Astrocyte (in vitro differentiated cells and primary cell): ENCODE results near the gene C15orf39. TPM values are rescaled to one million over a fixed set of nuclear protein-coding genes. Genes with fewer than 3 reads are reported as not detected.

Source experiments
- DNase-seq: peaks from one replicate; pipeline ENCODE4 v3.0.0-alpha.2; 2010; ENCODE audit warnings: low read depth
- FAIRE-seq: peaks from 2 replicates; lab custom pipeline; 2011; peaks lifted over from hg19 to GRCh38; lab: Jason Lieb, UNC
- H2AFZ ChIP-seq: 2 replicates; pipeline ENCODE4 v1.6.0; 2012; ENCODE audit warnings: low read depth, low read length, inconsistent platforms
- H3K27ac ChIP-seq: 2 replicates; pipeline ENCODE4 v1.5.1; 2011; ENCODE audit warnings: low read depth, low read length, inconsistent platforms
- H3K27me3 ChIP-seq: 2 replicates; pipeline ENCODE4 v1.6.0; 2011; ENCODE audit warnings: low read length, inconsistent platforms; ENCODE audit not compliant: insufficient read depth
- H3K36me3 ChIP-seq: 2 replicates; pipeline ENCODE4 v1.5.1; 2011; ENCODE audit warnings: low read length, inconsistent platforms; ENCODE audit not compliant: insufficient read depth
- H3K4me1 ChIP-seq: 2 replicates; pipeline ENCODE4 v1.5.1; 2011; ENCODE audit warnings: low read length, inconsistent platforms; ENCODE audit not compliant: insufficient read depth
- H3K4me2 ChIP-seq: 2 replicates; pipeline ENCODE4 v1.6.0; 2012; ENCODE audit warnings: low read length, inconsistent platforms
- H3K4me3 ChIP-seq: 2 replicates; pipeline ENCODE4 v1.5.1; 2011; ENCODE audit warnings: low read depth, mild to moderate bottlenecking, low read length, inconsistent platforms; ENCODE audit not compliant: insufficient read depth
- H3K79me2 ChIP-seq: 2 replicates; pipeline ENCODE4 v1.6.0; 2012; ENCODE audit warnings: mild to moderate bottlenecking, low read length, inconsistent platforms; ENCODE audit not compliant: insufficient read depth
- H3K9ac ChIP-seq: 2 replicates; pipeline ENCODE4 v1.6.0; 2012; ENCODE audit warnings: mild to moderate bottlenecking, low read length, inconsistent platforms
- H3K9me3 ChIP-seq: 2 replicates; pipeline ENCODE4 v1.5.1; 2012; ENCODE audit warnings: low read depth, mild to moderate bottlenecking, low read length, inconsistent platforms; ENCODE audit not compliant: insufficient read depth
- H4K20me1 ChIP-seq: 2 replicates; pipeline ENCODE4 v1.6.0; 2012; ENCODE audit warnings: low read length, inconsistent platforms; ENCODE audit not compliant: insufficient read depth
- H3K27ac Mint-ChIP-seq: one replicate; pipeline ENCODE4 v1.8.0; 2021; ENCODE audit warnings: mild to moderate bottlenecking, mixed read lengths; ENCODE audit not compliant: unreplicated experiment
- H3K27me3 Mint-ChIP-seq: one replicate; pipeline ENCODE4 v1.8.0; 2021; ENCODE audit warnings: low read depth, mixed read lengths; ENCODE audit not compliant: unreplicated experiment
- H3K36me3 Mint-ChIP-seq: one replicate; pipeline ENCODE4 v1.8.0; 2021; ENCODE audit warnings: low read depth, mixed read lengths; ENCODE audit not compliant: unreplicated experiment
- H3K4me1 Mint-ChIP-seq: one replicate; pipeline ENCODE4 v1.8.0; 2021; ENCODE audit warnings: low read depth, mixed read lengths; ENCODE audit not compliant: unreplicated experiment
- H3K4me3 Mint-ChIP-seq: one replicate; pipeline ENCODE4 v1.8.0; 2021; ENCODE audit warnings: mild to moderate bottlenecking, moderate library complexity, mixed read lengths; ENCODE audit not compliant: unreplicated experiment
- H3K9me3 Mint-ChIP-seq: one replicate; pipeline ENCODE4 v1.8.0; 2021; ENCODE audit warnings: mild to moderate bottlenecking, mixed read lengths; ENCODE audit not compliant: unreplicated experiment
- EZH2 ChIP-seq: IDR thresholded peaks from 2 replicates; pipeline ENCODE4 v1.6.1; 2012; ENCODE audit warnings: mild to moderate bottlenecking, low read length, inconsistent platforms; ENCODE audit not compliant: insufficient read depth
- total RNA-seq: library from RNA; stranded (reverse); gene quantifications from 2 replicates; pipeline ENCODE4 v1.2.1, GENCODE V29; 2021
- TF ChIP-seq, protein P1 (sequence below): IDR thresholded peaks from 2 replicates; pipeline ENCODE4 v1.5.1; 2011; ENCODE audit warnings: low read depth, mild to moderate bottlenecking, inconsistent platforms, low read length, moderate library complexity; ENCODE audit not compliant: insufficient read depth

Gene C15orf39
- total RNA-seq, 1 donor from 2014 or later: 21.8 TPM

DNA sequence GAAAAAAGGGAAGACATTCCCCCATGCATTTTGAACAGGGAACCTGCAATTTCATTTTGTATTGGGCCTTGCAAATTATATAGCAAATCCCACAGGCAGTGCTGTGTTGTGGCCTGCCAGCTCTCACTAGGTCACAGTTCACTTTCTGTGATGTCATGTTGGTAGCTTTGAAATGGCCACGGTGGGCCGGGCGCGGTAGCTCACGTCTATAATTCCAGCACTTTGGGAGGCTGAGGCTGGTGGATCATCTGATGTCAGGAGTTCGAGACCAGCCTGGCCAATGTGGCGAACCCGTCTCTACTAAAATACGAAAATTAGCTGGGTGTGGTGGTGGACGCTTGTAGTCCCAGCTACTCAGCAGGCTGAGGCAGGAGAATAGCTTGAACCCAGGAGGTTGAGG, 27.0 kb upstream of the C15orf39 start:
- no peak for DNase-seq
- Mint-ChIP-seq H3K27me3 (peaks cover 27% of the 10 kb centered on the region), H3K36me3 (no peaks in the 10 kb centered on the region), H3K27ac (no peak overlapping the region), H3K9me3 (peaks cover 3% of the 10 kb centered on the region), H3K4me3 (no peak overlapping the region), H3K4me1 (peaks cover 32% of the 10 kb centered on the region)
- H4K20me1 ChIP-seq: no peaks in the 10 kb centered on the region
- H3K36me3 ChIP-seq: no peaks in the 10 kb centered on the region
- no peak for TF ChIP-seq EZH2
- TF ChIP-seq, protein P1, sequence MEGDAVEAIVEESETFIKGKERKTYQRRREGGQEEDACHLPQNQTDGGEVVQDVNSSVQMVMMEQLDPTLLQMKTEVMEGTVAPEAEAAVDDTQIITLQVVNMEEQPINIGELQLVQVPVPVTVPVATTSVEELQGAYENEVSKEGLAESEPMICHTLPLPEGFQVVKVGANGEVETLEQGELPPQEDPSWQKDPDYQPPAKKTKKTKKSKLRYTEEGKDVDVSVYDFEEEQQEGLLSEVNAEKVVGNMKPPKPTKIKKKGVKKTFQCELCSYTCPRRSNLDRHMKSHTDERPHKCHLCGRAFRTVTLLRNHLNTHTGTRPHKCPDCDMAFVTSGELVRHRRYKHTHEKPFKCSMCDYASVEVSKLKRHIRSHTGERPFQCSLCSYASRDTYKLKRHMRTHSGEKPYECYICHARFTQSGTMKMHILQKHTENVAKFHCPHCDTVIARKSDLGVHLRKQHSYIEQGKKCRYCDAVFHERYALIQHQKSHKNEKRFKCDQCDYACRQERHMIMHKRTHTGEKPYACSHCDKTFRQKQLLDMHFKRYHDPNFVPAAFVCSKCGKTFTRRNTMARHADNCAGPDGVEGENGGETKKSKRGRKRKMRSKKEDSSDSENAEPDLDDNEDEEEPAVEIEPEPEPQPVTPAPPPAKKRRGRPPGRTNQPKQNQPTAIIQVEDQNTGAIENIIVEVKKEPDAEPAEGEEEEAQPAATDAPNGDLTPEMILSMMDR: no peak
- FAIRE-seq: no peak
- no peak overlapping the region for H2AFZ ChIP-seq
- H3K27ac ChIP-seq: no peak overlapping the region
- no peak overlapping the region for H3K9ac ChIP-seq
- no peak overlapping the region for H3K4me3 ChIP-seq
- no peaks in the 10 kb centered on the region for H3K79me2 ChIP-seq
- H3K4me2 ChIP-seq: no peak overlapping the region
- H3K4me1 ChIP-seq: peaks cover 42% of the 10 kb centered on the region
- H3K27me3 ChIP-seq: peaks cover 13% of the 10 kb centered on the region
- H3K9me3 ChIP-seq: no peaks in the 10 kb centered on the region

DNA sequence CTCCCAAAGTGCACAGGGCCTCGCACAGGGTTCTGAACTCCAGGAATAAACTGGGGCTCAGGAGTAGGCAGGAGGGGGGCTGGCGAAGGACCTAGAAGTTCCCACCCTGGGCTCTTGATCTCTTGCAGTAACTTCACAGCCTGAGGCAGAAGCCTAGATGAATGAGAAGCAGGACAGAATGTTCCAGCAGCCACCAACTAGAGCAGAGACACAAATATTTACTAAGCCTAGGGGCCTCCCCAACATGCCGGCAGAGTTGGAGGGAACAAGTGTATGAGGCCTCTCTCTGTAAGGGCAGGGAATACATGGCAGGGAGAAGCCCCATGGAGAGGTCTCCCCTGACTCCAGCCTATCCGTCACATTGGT, 25.3 kb upstream of the C15orf39 start:
- Histone ChIP-seq H3K9ac (no peak overlapping the region), H2AFZ (no peak overlapping the region), H4K20me1 (no peaks in the 10 kb centered on the region), H3K4me2 (no peak overlapping the region), H3K9me3 (no peaks in the 10 kb centered on the region), H3K27me3 (peaks cover 14% of the 10 kb centered on the region), H3K79me2 (no peaks in the 10 kb centered on the region), H3K4me1 (peaks cover 38% of the 10 kb centered on the region), H3K4me3 (no peak overlapping the region), H3K36me3 (no peaks in the 10 kb centered on the region), H3K27ac (no peak overlapping the region)
- Mint-ChIP-seq H3K36me3 (no peaks in the 10 kb centered on the region), H3K4me1 (peaks cover 24% of the 10 kb centered on the region), H3K9me3 (no peaks in the 10 kb centered on the region), H3K27me3 (peaks cover 27% of the 10 kb centered on the region), H3K27ac (no peak overlapping the region), H3K4me3 (no peak overlapping the region)
- TF ChIP-seq EZH2: no peak
- TF ChIP-seq, protein P1: no peak
- DNase-seq: no peak
- no peak for FAIRE-seq

DNA sequence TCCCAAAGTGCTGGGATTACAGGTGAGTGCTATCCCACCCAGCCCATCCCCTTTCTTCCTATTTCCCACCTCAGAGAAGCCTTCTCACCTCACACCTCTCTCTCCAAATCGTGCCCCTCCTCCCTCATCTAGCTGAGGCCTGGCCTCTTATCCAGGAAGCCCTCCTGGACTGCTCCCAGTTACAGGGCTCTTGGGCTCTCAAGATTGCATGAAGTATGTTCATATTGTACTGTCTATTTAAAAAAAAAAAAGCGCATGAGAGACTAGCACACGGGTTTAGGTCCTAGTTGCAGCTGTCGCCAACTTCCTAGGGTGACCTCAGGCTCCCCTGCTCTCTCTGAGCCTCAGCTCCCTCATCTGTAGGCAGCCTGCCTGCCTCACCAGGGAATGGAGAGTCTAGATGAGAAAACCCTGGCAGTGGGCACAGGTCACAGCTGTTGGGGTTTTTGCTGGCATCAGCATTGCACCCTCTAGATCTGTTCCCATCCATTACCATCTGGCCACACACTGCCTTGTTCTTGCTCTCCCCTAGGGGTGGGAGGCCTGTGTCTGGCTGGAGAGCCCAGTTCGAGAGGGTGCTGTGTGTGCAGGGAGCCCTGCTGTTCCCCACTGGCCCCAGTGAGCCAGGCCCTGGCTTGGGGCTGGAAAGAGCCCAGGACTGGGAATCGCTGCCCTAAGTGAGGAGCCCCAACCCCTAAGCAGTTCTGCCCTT, 24.2 kb upstream of the C15orf39 start:
- FAIRE-seq (no peak), DNase-seq (no peak)
- no peaks in the 10 kb centered on the region for H3K36me3 Mint-ChIP-seq
- H3K9ac ChIP-seq: no peak overlapping the region
- no peaks in the 10 kb centered on the region for H4K20me1 ChIP-seq
- no peaks in the 10 kb centered on the region for H3K9me3 Mint-ChIP-seq
- peak overlapping the region; percentile 76 for H3K4me2 ChIP-seq
- peaks cover 14% of the 10 kb centered on the region for H3K27me3 ChIP-seq
- H3K27ac Mint-ChIP-seq: no peak overlapping the region
- no peak for TF ChIP-seq EZH2
- TF ChIP-seq, protein P1: no peak
- no peak overlapping the region for H3K27ac ChIP-seq
- no peaks in the 10 kb centered on the region for H3K79me2 ChIP-seq
- H2AFZ ChIP-seq: peak overlapping the region; percentile 50
- H3K9me3 ChIP-seq: no peaks in the 10 kb centered on the region
- H3K4me3 Mint-ChIP-seq: no peak overlapping the region
- no peaks in the 10 kb centered on the region for H3K36me3 ChIP-seq
- H3K27me3 Mint-ChIP-seq: peaks cover 27% of the 10 kb centered on the region
- no peak overlapping the region for H3K4me3 ChIP-seq
- peaks cover 36% of the 10 kb centered on the region for H3K4me1 ChIP-seq
- H3K4me1 Mint-ChIP-seq: peaks cover 19% of the 10 kb centered on the region
